Measurements from ENCODE around the gene EVC.

- no peak for TF ChIP-seq POLR2A (IDR thresholded peaks at IDR 0.05)
- TF ChIP-seq, protein P1, sequence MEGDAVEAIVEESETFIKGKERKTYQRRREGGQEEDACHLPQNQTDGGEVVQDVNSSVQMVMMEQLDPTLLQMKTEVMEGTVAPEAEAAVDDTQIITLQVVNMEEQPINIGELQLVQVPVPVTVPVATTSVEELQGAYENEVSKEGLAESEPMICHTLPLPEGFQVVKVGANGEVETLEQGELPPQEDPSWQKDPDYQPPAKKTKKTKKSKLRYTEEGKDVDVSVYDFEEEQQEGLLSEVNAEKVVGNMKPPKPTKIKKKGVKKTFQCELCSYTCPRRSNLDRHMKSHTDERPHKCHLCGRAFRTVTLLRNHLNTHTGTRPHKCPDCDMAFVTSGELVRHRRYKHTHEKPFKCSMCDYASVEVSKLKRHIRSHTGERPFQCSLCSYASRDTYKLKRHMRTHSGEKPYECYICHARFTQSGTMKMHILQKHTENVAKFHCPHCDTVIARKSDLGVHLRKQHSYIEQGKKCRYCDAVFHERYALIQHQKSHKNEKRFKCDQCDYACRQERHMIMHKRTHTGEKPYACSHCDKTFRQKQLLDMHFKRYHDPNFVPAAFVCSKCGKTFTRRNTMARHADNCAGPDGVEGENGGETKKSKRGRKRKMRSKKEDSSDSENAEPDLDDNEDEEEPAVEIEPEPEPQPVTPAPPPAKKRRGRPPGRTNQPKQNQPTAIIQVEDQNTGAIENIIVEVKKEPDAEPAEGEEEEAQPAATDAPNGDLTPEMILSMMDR (IDR thresholded peaks at IDR 0.05): no peak
Measured at GRCh38 chr4:5851637-5852301, 140.8 kb downstream of the EVC start.
